PC-9 (cell line): ENCODE measurements around the gene GPS2. TPM values are rescaled to one million over a fixed set of nuclear protein-coding genes. Genes with fewer than 3 reads are reported as not detected.

Source experiments
- BruUV-seq: library from RNA; stranded (reverse); fragments of 400-500 nt; replicated peaks from 2 replicates; lab custom pipeline; 2021; lab: Mats Ljungman, UMichigan
- CTCF ChIA-PET: fragments of 300-600 bp; sonication (Branson Sonifier 250); formaldehyde crosslinking; loops from one replicate; lab custom pipeline; 2022; ENCODE audit warnings: antibody characterized with exemption; lab: Charles Lee
- POLR2A ChIA-PET: fragments of 300-600 bp; sonication (Branson Sonifier 250); formaldehyde crosslinking; loops from one replicate; lab custom pipeline; 2022; ENCODE audit warnings: antibody characterized with exemption; ENCODE audit not compliant: unreplicated experiment; lab: Charles Lee
- DNase-seq, 2 experiments: peaks; one replicate each; pipeline versions ENCODE4 v3.0.0 to v3.0.0-alpha.2; 2015 to 2022; ENCODE audit warnings: mixed read lengths in 1 of 2
- H2AFZ ChIP-seq: fragments of 200-600 bp; sonication (generic); 2 replicates; pipeline ENCODE4 v1.8.1; 2017; ENCODE audit warnings: antibody characterized with exemption
- H3F3A ChIP-seq: fragments of 200-600 bp; sonication (generic); 2 replicates; pipeline ENCODE4 v1.8.1; 2017; ENCODE audit warnings: antibody characterized with exemption, mild to moderate bottlenecking, low read depth; ENCODE audit not compliant: insufficient read depth
- H3K27ac ChIP-seq: fragments of 200-600 bp; sonication (generic); 2 replicates; pipeline ENCODE4 v1.6.1; 2016; ENCODE audit warnings: mixed run types
- H3K27me3 ChIP-seq: fragments of 200-600 bp; sonication (generic); 2 replicates; pipeline ENCODE4 v1.6.1; 2016; ENCODE audit warnings: low read depth, mixed run types; ENCODE audit not compliant: insufficient read depth
- H3K36me3 ChIP-seq: fragments of 200-600 bp; sonication (generic); 2 replicates; pipeline ENCODE4 v1.6.1; 2016; ENCODE audit warnings: low read depth, mixed run types
- H3K4me1 ChIP-seq: fragments of 200-600 bp; sonication (generic); replicated peaks from 2 replicates; pipeline ENCODE4 v1.6.1; 2016; ENCODE audit warnings: mixed run types; ENCODE audit not compliant: insufficient read depth
- H3K4me2 ChIP-seq: fragments of 200-600 bp; sonication (generic); 2 replicates; pipeline ENCODE4 v1.6.1; 2017; ENCODE audit warnings: mixed run types
- H3K4me3 ChIP-seq: fragments of 200-600 bp; sonication (generic); 2 replicates; pipeline ENCODE4 v1.6.1; 2016; ENCODE audit warnings: mixed run types
- H3K79me2 ChIP-seq: fragments of 200-600 bp; sonication (generic); 2 replicates; pipeline ENCODE4 v1.6.1; 2017; ENCODE audit warnings: low read depth, mixed run types
- H3K9me2 ChIP-seq: fragments of 200-600 bp; sonication (generic); 2 replicates; pipeline ENCODE4 v1.8.1; 2017; ENCODE audit warnings: mild to moderate bottlenecking; ENCODE audit not compliant: insufficient read depth
- H3K9me3 ChIP-seq: fragments of 200-600 bp; sonication (generic); 2 replicates; pipeline ENCODE4 v1.8.1; 2016; ENCODE audit warnings: low read depth; ENCODE audit not compliant: insufficient read depth
- H4K20me1 ChIP-seq: fragments of 200-600 bp; sonication (generic); 2 replicates; pipeline ENCODE4 v1.8.1; 2017; ENCODE audit not compliant: insufficient read depth
- CTCF ChIP-seq: fragments of 200-600 bp; sonication (generic); conservative IDR thresholded peaks from 2 replicates; pipeline ENCODE4 v1.6.1; 2017; ENCODE audit warnings: mixed run types, antibody characterized with exemption, mild to moderate bottlenecking, moderate library complexity
- EZH2 ChIP-seq: fragments of 200-600 bp; sonication (generic); IDR thresholded peaks from 2 replicates; pipeline ENCODE4 v1.8.0; 2017; ENCODE audit warnings: antibody characterized with exemption, low read depth
- intact Hi-C: fragments of 100-400 bp; cut with micrococcal nuclease; formaldehyde crosslinking; loops from one replicate; pipeline ENCODE4 v1.10.0; 2022; ENCODE audit not compliant: unreplicated experiment
- total RNA-seq: library from RNA; stranded (reverse); gene quantifications from 2 replicates; pipeline ENCODE4 v1.2.3, GENCODE V29; 2021

Gene GPS2
- total RNA-seq, 1 experiment from 2014 or later = 61.3 TPM

GRCh38 chr17:7295230-7296180, 19.7 kb downstream of the GPS2 start:
- peaks cover 7% of the 10 kb centered on the region; the same call in 1 of the 2 replicates for H3K27me3 ChIP-seq
- peaks cover 32% of the 10 kb centered on the region; the same call in 1 of the 2 replicates for H3F3A ChIP-seq
- BruUV-seq = no TSS peak
- no peak overlapping the region for H3K27ac ChIP-seq
- H3K36me3 ChIP-seq = no peaks in the 10 kb centered on the region
- no peaks in the 10 kb centered on the region for H3K9me2 ChIP-seq
- no peaks in the 10 kb centered on the region for H4K20me1 ChIP-seq
- DNase-seq = no peak
- ChIA-PET POLR2A (no interaction called here), CTCF (interaction anchor here (1.0 to 1.3 kb wide), 2 partner anchors 10 to 233 kb away, joined by 3 read pairs; no protein-coding TSS in a partner anchor)
- H3K4me2 ChIP-seq = peak overlapping the region; percentile 82
- H3K4me1 ChIP-seq = peaks cover 25% of the 10 kb centered on the region
- peak overlapping the region; percentile 30; the same call in 1 of the 2 replicates for H3K4me3 ChIP-seq
- TF ChIP-seq CTCF (no peak), EZH2 (no peak)
- intact Hi-C loops = loop anchor here (1.0 kb wide), 2 partner anchors 15 to 249 kb away; no protein-coding TSS in a partner anchor
- H2AFZ ChIP-seq = peak overlapping the region; percentile 44; the same call in 1 of the 2 replicates
- no peaks in the 10 kb centered on the region for H3K9me3 ChIP-seq
- no peaks in the 10 kb centered on the region for H3K79me2 ChIP-seq

- intact Hi-C loops = no loop called here
- TF ChIP-seq CTCF (no peak), EZH2 (no peak)
- ChIA-PET CTCF (no interaction called here), POLR2A (no interaction called here)
- no peaks in the 10 kb centered on the region for H3K79me2 ChIP-seq
- BruUV-seq = no TSS peak
- H4K20me1 ChIP-seq = no peaks in the 10 kb centered on the region
- H3K9me2 ChIP-seq = no peaks in the 10 kb centered on the region
- no peak within 1 kb of the TSS for H3K4me3 ChIP-seq
- H3K4me2 ChIP-seq = peak within 1 kb of the TSS; percentile 49; the same call in 1 of the 2 replicates
- peaks cover 25% of the 10 kb centered on the region for H3K4me1 ChIP-seq
- H3F3A ChIP-seq = peaks cover 32% of the 10 kb centered on the region; the same call in 1 of the 2 replicates
- H3K27me3 ChIP-seq = peaks cover 10% of the 10 kb centered on the region; the same call in 1 of the 2 replicates
- H3K27ac ChIP-seq = no peak within 1 kb of the TSS
- no peak within 1 kb of the TSS for H2AFZ ChIP-seq
- no peaks in the 10 kb centered on the region for H3K36me3 ChIP-seq
- no peaks in the 10 kb centered on the region for H3K9me3 ChIP-seq
- DNase-seq = peak in 1 of 2 experiments; percentile 53
Measured at GRCh38 chr17:7294614-7295153, 20.5 kb downstream of the GPS2 start, which contains the start of gene YBX2. YBX2 (minus strand) TSS chr17:7294639; CDS start chr17:7294500, 139 bp downstream.

GRCh38 chr17:7293816-7294613, 21.1 kb downstream of the GPS2 start:
- Histone ChIP-seq H2AFZ (no peak overlapping the region), H3K4me1 (peaks cover 25% of the 10 kb centered on the region), H3K9me3 (no peaks in the 10 kb centered on the region), H3F3A (peaks cover 32% of the 10 kb centered on the region; the same call in 1 of the 2 replicates), H3K79me2 (no peaks in the 10 kb centered on the region), H3K9me2 (no peaks in the 10 kb centered on the region), H3K27ac (no peak overlapping the region), H3K27me3 (peaks cover 10% of the 10 kb centered on the region; the same call in 1 of the 2 replicates), H3K4me3 (no peak overlapping the region), H4K20me1 (no peaks in the 10 kb centered on the region), H3K36me3 (no peaks in the 10 kb centered on the region), H3K4me2 (peak overlapping the region; percentile 49; the same call in 1 of the 2 replicates)
- TF ChIP-seq EZH2 = no peak
- TF ChIP-seq CTCF = no peak
- peak in 1 of 2 experiments; percentile 34 for DNase-seq
- ChIA-PET CTCF (no interaction called here), POLR2A (no interaction called here)
- intact Hi-C loops = no loop called here
- no TSS peak for BruUV-seq
